Suprapubic skin (tissue), 4 donors: ENCODE results near the gene LYZL1. TPM values are rescaled to one million over a fixed set of nuclear protein-coding genes. Genes with fewer than 3 reads are reported as not detected.

Experiments
- DNase-seq, 2 donors: peaks; one replicate each; pipeline ENCODE4 v3.0.0-alpha.2; 2019; ENCODE audit warnings: low spot score in 2 of 2
- H3K27ac ChIP-seq: fragments of 200-600 bp; sonication (generic); one replicate; pipeline ENCODE4 v1.5.1; 2019
- H3K27me3 ChIP-seq: fragments of 200-600 bp; sonication (generic); one replicate; pipeline ENCODE4 v1.5.1; 2019
- H3K36me3 ChIP-seq: fragments of 200-600 bp; sonication (generic); one replicate; pipeline ENCODE4 v1.5.1; 2019
- H3K4me1 ChIP-seq: fragments of 200-600 bp; sonication (generic); one replicate; pipeline ENCODE4 v1.5.1; 2019
- H3K4me3 ChIP-seq: fragments of 200-600 bp; sonication (generic); one replicate; pipeline ENCODE4 v1.5.1; 2019; ENCODE audit warnings: mild to moderate bottlenecking
- H3K9me3 ChIP-seq: fragments of 200-600 bp; sonication (generic); one replicate; pipeline ENCODE4 v1.5.1; 2019
- EP300 ChIP-seq: sonication (generic); formaldehyde crosslinking; IDR thresholded peaks from one replicate; pipeline ENCODE4 v1.6.1; 2017; ENCODE audit warnings: antibody characterized with exemption
- POLR2A ChIP-seq, 2 donors: fragments of 450-650 bp; IDR thresholded peaks; one replicate each; pipeline ENCODE4 v1.6.1; 2017; ENCODE audit warnings: antibody characterized with exemption in 2 of 2, mild to moderate bottlenecking in 2 of 2, moderate library complexity in 2 of 2
- POLR2AphosphoS5 ChIP-seq, 3 donors: sonication (generic); formaldehyde crosslinking; IDR thresholded peaks; one replicate each; pipeline ENCODE4 v1.6.1; 2017; ENCODE audit warnings: antibody characterized with exemption in 3 of 3
- WGBS: methylation state at CpG from one replicate; pipeline ENCODE4 v1.1.5; 2018; 5-methylcytosine and 5-hydroxymethylcytosine counted together
- total RNA-seq, 4 donors: library from RNA; depleted of rRNA; stranded (reverse); fragments of >200 nt; gene quantifications; one replicate each; pipeline ENCODE4 v1.1.0, GENCODE V29; 2016
- TF ChIP-seq, protein P1 (sequence below), 2 donors: fragments of 200-600 bp in 1 of 2; fragments of 450-650 bp in 1 of 2; sonication (generic) in 1 of 2; IDR thresholded peaks; one replicate each; pipeline ENCODE4 v1.5.1; 2016 to 2019; ENCODE audit warnings: antibody characterized with exemption in 2 of 2, mild to moderate bottlenecking in 1 of 2, moderate library complexity in 1 of 2

Gene LYZL1
- total RNA-seq, 4 donors from 2014 or later = not detected

DNA sequence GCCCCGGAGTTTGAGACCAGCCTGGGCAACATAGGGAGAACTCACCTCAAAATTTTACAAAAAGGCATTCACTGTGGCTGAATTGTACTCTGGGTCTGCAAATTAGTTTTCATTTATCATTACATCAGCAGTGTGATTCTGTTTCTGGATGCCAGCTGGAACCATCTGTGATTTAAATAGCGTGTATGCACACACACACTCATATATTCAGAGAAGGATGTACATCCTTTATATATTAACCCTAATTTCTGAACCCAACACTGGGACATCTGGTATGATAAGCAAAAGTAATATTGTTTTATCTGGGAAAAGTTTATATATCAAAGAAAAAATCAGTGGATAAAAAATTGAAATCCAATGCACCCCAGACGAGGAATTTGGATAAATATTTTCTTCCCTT is 33.8 kb upstream of the LYZL1 start:
- Histone ChIP-seq H3K4me1 (peaks cover 4% of the 10 kb centered on the region), H3K4me3 (no peak overlapping the region), H3K27me3 (peaks cover 46% of the 10 kb centered on the region), H3K36me3 (no peaks in the 10 kb centered on the region), H3K9me3 (no peaks in the 10 kb centered on the region), H3K27ac (no peak overlapping the region)
- no peak for DNase-seq
- WGBS = 52% methylated on average over 3 of the region's 3 CpGs
- TF ChIP-seq, protein P1, sequence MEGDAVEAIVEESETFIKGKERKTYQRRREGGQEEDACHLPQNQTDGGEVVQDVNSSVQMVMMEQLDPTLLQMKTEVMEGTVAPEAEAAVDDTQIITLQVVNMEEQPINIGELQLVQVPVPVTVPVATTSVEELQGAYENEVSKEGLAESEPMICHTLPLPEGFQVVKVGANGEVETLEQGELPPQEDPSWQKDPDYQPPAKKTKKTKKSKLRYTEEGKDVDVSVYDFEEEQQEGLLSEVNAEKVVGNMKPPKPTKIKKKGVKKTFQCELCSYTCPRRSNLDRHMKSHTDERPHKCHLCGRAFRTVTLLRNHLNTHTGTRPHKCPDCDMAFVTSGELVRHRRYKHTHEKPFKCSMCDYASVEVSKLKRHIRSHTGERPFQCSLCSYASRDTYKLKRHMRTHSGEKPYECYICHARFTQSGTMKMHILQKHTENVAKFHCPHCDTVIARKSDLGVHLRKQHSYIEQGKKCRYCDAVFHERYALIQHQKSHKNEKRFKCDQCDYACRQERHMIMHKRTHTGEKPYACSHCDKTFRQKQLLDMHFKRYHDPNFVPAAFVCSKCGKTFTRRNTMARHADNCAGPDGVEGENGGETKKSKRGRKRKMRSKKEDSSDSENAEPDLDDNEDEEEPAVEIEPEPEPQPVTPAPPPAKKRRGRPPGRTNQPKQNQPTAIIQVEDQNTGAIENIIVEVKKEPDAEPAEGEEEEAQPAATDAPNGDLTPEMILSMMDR (IDR thresholded peaks at IDR 0.05) = no peak
- TF ChIP-seq EP300 (no peak), POLR2A (IDR thresholded peaks at IDR 0.05) (no peak), POLR2AphosphoS5 (IDR thresholded peaks at IDR 0.05) (no peak)

GRCh38 chr10:29256019-29256418 is 32.9 kb upstream of the LYZL1 start:
- no peak overlapping the region for H3K27ac ChIP-seq
- H3K4me3 ChIP-seq = no peak overlapping the region
- no peaks in the 10 kb centered on the region for H3K9me3 ChIP-seq
- WGBS = 78% methylated on average over 7 of the region's 7 CpGs
- TF ChIP-seq POLR2A (IDR thresholded peaks at IDR 0.05) (no peak), POLR2AphosphoS5 (IDR thresholded peaks at IDR 0.05) (no peak), EP300 (no peak)
- TF ChIP-seq, protein P1 (IDR thresholded peaks at IDR 0.05) = no peak
- H3K27me3 ChIP-seq = peaks cover 41% of the 10 kb centered on the region
- no peak for DNase-seq
- peaks cover 4% of the 10 kb centered on the region for H3K4me1 ChIP-seq
- no peaks in the 10 kb centered on the region for H3K36me3 ChIP-seq

GRCh38 chr10:29256586-29256985 is 32.3 kb upstream of the LYZL1 start:
- TF ChIP-seq EP300 = no peak
- no peak for TF ChIP-seq POLR2A (IDR thresholded peaks at IDR 0.05)
- no peak for TF ChIP-seq POLR2AphosphoS5 (IDR thresholded peaks at IDR 0.05)
- no peaks in the 10 kb centered on the region for H3K36me3 ChIP-seq
- no peak overlapping the region for H3K4me3 ChIP-seq
- H3K9me3 ChIP-seq = no peaks in the 10 kb centered on the region
- H3K27ac ChIP-seq = no peak overlapping the region
- H3K4me1 ChIP-seq = peaks cover 4% of the 10 kb centered on the region
- peaks cover 40% of the 10 kb centered on the region for H3K27me3 ChIP-seq
- no peak for DNase-seq
- WGBS = 66% methylated on average over 1 of the region's 1 CpG

DNA sequence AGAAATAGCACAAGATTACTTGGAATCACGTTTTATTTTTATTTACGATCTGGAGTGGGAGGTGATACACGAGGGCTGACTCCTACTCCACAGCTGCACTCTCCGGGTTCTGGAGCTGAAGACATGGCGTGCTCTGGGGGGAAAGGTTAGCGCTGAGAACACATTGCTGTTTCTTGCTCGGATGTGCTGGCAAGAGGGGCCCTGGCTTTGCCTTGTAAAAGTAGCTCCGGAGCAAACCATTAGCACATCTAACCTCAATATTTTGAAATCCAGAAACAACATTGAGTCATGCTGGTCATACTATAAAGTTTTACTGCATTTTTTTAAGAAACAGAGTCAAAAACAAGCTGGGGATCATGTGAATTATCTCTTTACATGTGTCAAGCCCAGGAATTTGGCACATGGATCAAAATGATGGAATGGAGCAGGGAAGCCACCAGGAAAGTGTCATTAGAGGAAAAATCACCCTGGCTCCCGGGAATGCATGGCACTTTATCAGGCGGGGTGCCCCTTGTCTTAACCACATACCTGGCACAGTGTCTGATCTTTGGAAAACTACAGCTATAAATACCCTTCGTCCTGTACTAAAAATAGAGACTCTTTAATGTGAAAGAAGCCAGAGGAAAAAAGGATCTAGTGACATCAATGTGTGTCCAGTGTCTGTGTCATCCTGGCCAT is 31.6 kb upstream of the LYZL1 start:
- Histone ChIP-seq H3K4me1 (peaks cover 4% of the 10 kb centered on the region), H3K27ac (peak overlapping the region; percentile 34), H3K9me3 (no peaks in the 10 kb centered on the region), H3K36me3 (no peaks in the 10 kb centered on the region), H3K4me3 (no peak overlapping the region), H3K27me3 (peaks cover 40% of the 10 kb centered on the region)
- TF ChIP-seq POLR2AphosphoS5 (IDR thresholded peaks at IDR 0.05) = peak in 1 of 3 donors; percentile 27
- no peak for TF ChIP-seq POLR2A (IDR thresholded peaks at IDR 0.05)
- WGBS = 26% methylated on average over 11 of the region's 11 CpGs
- peak; percentile 81 for DNase-seq

DNA sequence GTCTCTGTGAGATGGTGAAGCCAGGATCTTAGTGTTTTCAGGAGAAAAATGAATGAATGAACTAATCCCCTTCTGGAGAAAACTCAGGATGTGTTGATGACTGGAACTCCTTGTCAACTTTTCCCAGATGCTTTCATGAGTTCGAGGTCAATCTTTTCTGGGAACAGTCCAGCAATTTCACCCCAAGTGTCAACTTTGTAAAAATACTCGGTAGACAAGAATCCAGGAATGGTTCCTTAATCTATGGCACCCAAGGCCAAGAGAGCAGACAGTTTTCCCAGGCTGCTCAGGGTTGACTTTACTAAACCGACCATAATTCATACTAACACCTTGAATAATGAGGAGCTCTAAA is 31.1 kb upstream of the LYZL1 start:
- Histone ChIP-seq H3K4me1 (peaks cover 4% of the 10 kb centered on the region), H3K27me3 (peaks cover 41% of the 10 kb centered on the region), H3K27ac (no peak overlapping the region), H3K9me3 (no peaks in the 10 kb centered on the region), H3K36me3 (no peaks in the 10 kb centered on the region), H3K4me3 (no peak overlapping the region)
- DNase-seq = no peak
- WGBS = 73% methylated on average over 3 of the region's 3 CpGs
- TF ChIP-seq EP300 (no peak), POLR2AphosphoS5 (IDR thresholded peaks at IDR 0.05) (no peak), POLR2A (IDR thresholded peaks at IDR 0.05) (no peak)
- TF ChIP-seq, protein P1 (IDR thresholded peaks at IDR 0.05) = no peak

DNA sequence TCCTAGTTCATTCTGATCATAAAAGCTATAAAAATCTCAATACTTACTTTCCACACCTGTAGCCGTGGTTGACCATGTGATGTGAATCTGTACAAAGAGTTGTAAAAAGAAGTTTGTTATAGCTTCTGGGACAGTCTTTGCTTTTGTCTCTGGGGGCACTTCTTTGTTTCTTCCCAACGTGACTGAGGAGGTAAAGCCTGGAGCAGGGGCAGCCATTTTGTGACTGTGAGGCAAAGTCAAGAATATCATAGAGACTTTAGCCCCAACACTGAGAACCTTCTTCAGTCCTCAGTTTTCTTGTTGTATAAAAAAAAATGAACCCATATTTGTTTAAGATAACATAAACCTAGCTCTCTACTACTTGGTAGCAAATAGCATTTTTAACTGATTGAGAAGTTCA is 29.4 kb upstream of the LYZL1 start:
- no peak overlapping the region for H3K27ac ChIP-seq

More for the DNA sequence above, 29.4 kb upstream of the LYZL1 start:
- no peak for DNase-seq
- 93% methylated on average over 2 of the region's 2 CpGs for WGBS
- Histone ChIP-seq H3K4me1 (peaks cover 4% of the 10 kb centered on the region), H3K27me3 (peaks cover 33% of the 10 kb centered on the region), H3K36me3 (no peaks in the 10 kb centered on the region), H3K9me3 (no peaks in the 10 kb centered on the region), H3K4me3 (no peak overlapping the region)
- no peak for TF ChIP-seq EP300
- no peak for TF ChIP-seq POLR2A (IDR thresholded peaks at IDR 0.05)
- no peak for TF ChIP-seq POLR2AphosphoS5 (IDR thresholded peaks at IDR 0.05)
- TF ChIP-seq, protein P1 (IDR thresholded peaks at IDR 0.05) = no peak
